Lower lobe of right lung (tissue), 2 donors: ENCODE measurements around the gene MKI67. TPM values are rescaled to one million over a fixed set of nuclear protein-coding genes. Genes with fewer than 3 reads are reported as not detected.

Experiments used
- ATAC-seq, 2 donors: fragments of 200-7000 bp; cut with Tn5 transposase; one replicate each; pipeline ENCODE4 v1.9.1; 2020 to 2022; ENCODE audit warnings: mild to moderate bottlenecking in 2 of 2, moderate library complexity in 2 of 2
- DNase-seq: peaks from one replicate; pipeline ENCODE4 v3.0.0-alpha.2; 2020
- H3K27ac ChIP-seq: fragments of 200-600 bp; one replicate; pipeline ENCODE4 v1.8.0; 2022
- H3K27me3 ChIP-seq: fragments of 200-600 bp; one replicate; pipeline ENCODE4 v1.8.0; 2022; ENCODE audit warnings: low read depth
- H3K36me3 ChIP-seq: fragments of 200-600 bp; one replicate; pipeline ENCODE4 v1.8.0; 2022; ENCODE audit warnings: mild to moderate bottlenecking
- H3K4me1 ChIP-seq: fragments of 200-600 bp; one replicate; pipeline ENCODE4 v1.8.0; 2022
- H3K4me3 ChIP-seq: fragments of 200-600 bp; one replicate; pipeline ENCODE4 v1.8.0; 2022; ENCODE audit warnings: mild to moderate bottlenecking
- H3K9me3 ChIP-seq: fragments of 200-600 bp; one replicate; pipeline ENCODE4 v1.8.0; 2022
- CTCF ChIP-seq: fragments of 200-600 bp; IDR thresholded peaks from one replicate; pipeline ENCODE4 v1.8.0; 2022; ENCODE audit warnings: antibody characterized with exemption, mild to moderate bottlenecking
- intact Hi-C: fragments of 100-400 bp; cut with DNase I; formaldehyde crosslinking; loops from one replicate; pipeline ENCODE4 v1.11.0; 2022
- total RNA-seq: library from RNA; stranded (reverse); fragmentation: NEBNext Ultra II Directional; extraction: Animal tissue kit (Norgen Biotek cat#: 25700); gene quantifications from one replicate; pipeline ENCODE4 v1.2.1, GENCODE V29; 2021
- donor health status: DM: no; HTN: yes; CAD: no; lungs with severe emphysema.

MKI67 gene
- total RNA-seq, 1 donor from 2014 or later, result 4.8 TPM

DNA sequence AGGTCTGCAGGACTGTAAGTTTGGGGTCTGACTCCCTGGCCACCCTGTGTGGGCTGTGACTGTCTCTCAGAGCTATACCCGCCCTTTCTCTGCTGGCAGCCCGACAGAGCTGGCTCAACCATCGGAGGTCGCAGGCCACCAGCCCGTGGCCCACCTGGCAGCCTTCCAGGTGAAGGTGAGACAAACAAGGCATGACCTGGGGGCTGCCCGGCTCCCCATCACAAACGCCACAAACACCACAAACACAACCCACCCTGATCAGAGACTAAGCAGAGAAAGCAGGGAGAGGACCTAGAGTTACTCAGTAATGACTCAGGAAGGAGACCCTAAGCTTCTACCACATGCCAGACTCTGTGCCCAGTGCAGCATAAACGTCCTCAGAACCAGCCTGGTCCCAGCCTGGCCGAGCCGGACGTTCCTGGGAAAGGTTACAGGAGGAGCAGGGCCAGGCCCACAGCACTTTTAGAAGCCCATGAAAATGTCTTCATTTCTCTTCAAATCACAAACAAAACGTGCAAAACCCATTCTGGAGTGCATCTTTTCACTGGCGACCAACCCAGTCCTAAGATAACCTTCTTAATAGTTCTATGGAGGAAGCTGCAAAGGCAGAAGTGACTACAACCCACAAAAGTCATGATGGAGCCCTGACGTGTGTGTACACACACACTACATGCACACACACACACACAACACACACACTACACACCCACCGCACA is 66.8 kb downstream of the MKI67 start:
- peaks cover 27% of the 10 kb centered on the region for H3K4me1 ChIP-seq
- H3K27ac ChIP-seq, result no peak overlapping the region
- H3K4me3 ChIP-seq, result no peak overlapping the region
- H3K36me3 ChIP-seq, result peaks cover 80% of the 10 kb centered on the region
- no peak for DNase-seq
- ATAC-seq, result no peak
- intact Hi-C loops, result no loop called here
- TF ChIP-seq CTCF, result no peak
- no peaks in the 10 kb centered on the region for H3K9me3 ChIP-seq
- no peaks in the 10 kb centered on the region for H3K27me3 ChIP-seq

- no peak for ATAC-seq
- no peak for TF ChIP-seq CTCF
- Histone ChIP-seq H3K4me1 (peaks cover 20% of the 10 kb centered on the region), H3K36me3 (peaks cover 75% of the 10 kb centered on the region), H3K27me3 (no peaks in the 10 kb centered on the region), H3K4me3 (no peak overlapping the region), H3K9me3 (no peaks in the 10 kb centered on the region), H3K27ac (no peak overlapping the region)
- DNase-seq, result no peak
- intact Hi-C loops, result no loop called here
These were observed 67.5 kb downstream of the MKI67 start for GRCh38 chr10:128058750-128059134.

DNA sequence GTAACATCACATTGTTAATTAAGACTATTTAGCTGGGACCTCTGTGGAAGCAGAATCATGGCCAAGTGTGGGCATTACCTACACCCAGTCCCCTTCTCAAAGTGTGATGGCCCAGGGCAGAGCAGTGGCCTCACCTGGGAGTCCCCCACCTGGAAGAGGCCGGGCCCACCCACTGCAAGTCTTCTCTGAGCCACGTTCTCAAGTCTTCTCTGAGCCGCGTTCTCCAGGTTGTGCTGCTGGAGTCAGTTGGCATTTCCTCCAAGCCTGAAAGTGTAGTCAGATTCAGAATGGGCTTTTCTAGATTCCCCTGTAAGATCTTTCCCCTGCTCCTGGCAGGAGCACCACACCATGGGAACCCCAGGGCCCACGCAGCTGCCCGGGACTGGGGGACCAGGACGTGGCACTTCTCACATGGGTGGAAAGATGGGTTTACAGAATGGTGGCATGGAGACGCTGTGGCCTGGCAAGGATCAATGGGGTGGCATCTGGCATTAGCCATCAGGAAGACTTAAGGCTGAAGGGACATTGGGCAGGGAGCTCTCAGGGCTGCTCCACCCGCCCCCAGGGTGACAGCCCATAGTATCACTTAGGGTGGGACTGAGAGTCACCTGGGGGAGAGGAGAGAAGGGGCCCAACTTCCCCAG is 68.0 kb downstream of the MKI67 start:
- H3K4me3 ChIP-seq, result no peak overlapping the region
- peaks cover 71% of the 10 kb centered on the region for H3K36me3 ChIP-seq
- intact Hi-C loops, result no loop called here
- H3K4me1 ChIP-seq, result peaks cover 15% of the 10 kb centered on the region
- TF ChIP-seq CTCF, result no peak
- no peaks in the 10 kb centered on the region for H3K9me3 ChIP-seq
- H3K27me3 ChIP-seq, result no peaks in the 10 kb centered on the region
- DNase-seq (no peak), ATAC-seq (no peak)
- H3K27ac ChIP-seq, result no peak overlapping the region

DNA sequence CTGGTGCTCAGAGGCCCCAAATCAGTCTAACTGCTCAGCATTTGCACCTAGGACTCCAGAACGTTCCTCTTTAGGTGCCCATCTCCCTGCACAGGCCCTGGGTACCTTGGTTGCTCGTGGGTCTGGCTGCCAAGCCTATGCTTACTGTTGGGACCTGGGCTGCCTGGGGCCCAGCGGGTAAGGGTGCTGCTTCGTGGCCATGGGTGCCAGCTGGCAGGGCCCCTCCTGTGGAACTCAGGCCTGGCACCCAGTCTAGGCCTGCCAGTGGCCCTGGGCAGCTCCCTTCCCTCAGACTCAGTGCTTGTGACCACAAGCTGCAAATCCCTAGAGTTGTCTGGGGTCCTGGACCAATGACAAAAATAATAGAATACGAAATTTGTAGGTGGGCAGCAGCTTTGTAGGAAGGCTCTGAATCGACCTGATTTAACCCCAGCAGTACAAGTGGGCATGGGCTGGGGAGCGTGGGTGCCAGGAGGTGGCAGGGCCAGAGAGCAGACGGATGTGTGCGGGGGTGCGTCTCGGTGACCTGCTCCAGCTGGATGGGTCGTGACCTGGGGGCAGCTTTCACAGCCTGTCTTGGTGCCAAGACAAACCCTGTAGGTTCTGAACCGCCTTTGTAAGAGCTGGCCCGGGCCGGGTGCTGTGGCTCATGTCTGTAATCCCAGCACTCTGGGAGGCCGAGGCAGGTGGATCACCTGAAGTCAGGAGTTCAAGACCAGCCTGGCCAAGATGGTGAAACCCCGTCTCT is 69.7 kb downstream of the MKI67 start:
- peaks cover 74% of the 10 kb centered on the region for H3K36me3 ChIP-seq
- ATAC-seq, result no peak

More for the DNA sequence above, 69.7 kb downstream of the MKI67 start:
- no peak for TF ChIP-seq CTCF
- intact Hi-C loops, result no loop called here
- no peak overlapping the region for H3K27ac ChIP-seq
- no peaks in the 10 kb centered on the region for H3K9me3 ChIP-seq
- DNase-seq, result no peak
- peaks cover 11% of the 10 kb centered on the region for H3K4me1 ChIP-seq
- no peaks in the 10 kb centered on the region for H3K27me3 ChIP-seq
- H3K4me3 ChIP-seq, result no peak overlapping the region
